Spleen (tissue), 11 donors: Measurements from ENCODE around the gene RASSF4. TPM values are rescaled to one million over a fixed set of nuclear protein-coding genes. Genes with fewer than 3 reads are reported as not detected.
A peak's percentile ranks its signal among the peaks of the same experiment; 100 is the strongest.

ENCODE experiments used
- DNase-seq: peaks from one replicate; pipeline ENCODE4 v3.0.0-alpha.2; 2020
- H3K27ac ChIP-seq, 8 donors: fragments of 200-600 bp; sonication (generic) in 7 of 8; 1 replicate in 4 of 8; 2 replicates in 4 of 8; pipeline versions ENCODE4 v1.5.0 to v1.8.0; 2016 to 2021; ENCODE audit warnings: inconsistent platforms in 4 of 8, mild to moderate bottlenecking in 4 of 8, moderate library complexity in 1 of 8
- H3K27me3 ChIP-seq, 7 donors: fragments of 200-600 bp; sonication (generic) in 6 of 7; replicated peaks in 1 of 7; 1 replicate in 4 of 7; 2 replicates in 3 of 7; pipeline versions ENCODE4 v1.5.0 to v1.8.0; 2016 to 2021; ENCODE audit warnings: inconsistent platforms in 3 of 7, mild to moderate bottlenecking in 1 of 7
- H3K36me3 ChIP-seq, 6 donors: fragments of 200-600 bp; sonication (generic) in 5 of 6; 1 replicate in 4 of 6; 2 replicates in 2 of 6; pipeline versions ENCODE4 v1.5.0 to v1.8.0; 2016 to 2021; ENCODE audit warnings: inconsistent platforms in 2 of 6
- H3K4me1 ChIP-seq, 6 donors: fragments of 200-600 bp; sonication (generic) in 5 of 6; 1 replicate in 3 of 6; 2 replicates in 3 of 6; pipeline versions ENCODE4 v1.5.0 to v1.8.0; 2016 to 2021; ENCODE audit warnings: inconsistent platforms in 3 of 6
- H3K4me3 ChIP-seq, 8 donors: fragments of 200-600 bp; sonication (generic) in 7 of 8; 1 replicate in 4 of 8; 2 replicates in 4 of 8; pipeline versions ENCODE4 v1.5.0 to v1.8.0; 2016 to 2021; ENCODE audit warnings: inconsistent platforms in 4 of 8, mild to moderate bottlenecking in 4 of 8, moderate library complexity in 2 of 8
- H3K9me3 ChIP-seq, 8 donors: fragments of 200-600 bp; sonication (generic) in 7 of 8; 1 replicate in 4 of 8; 2 replicates in 4 of 8; pipeline versions ENCODE4 v1.5.0 to v1.8.0; 2016 to 2021; ENCODE audit warnings: inconsistent platforms in 4 of 8
- CTCF ChIP-seq, 11 experiments: fragments of 200-600 bp in 7 of 11; fragments of 450-650 bp in 4 of 11; sonication (generic) in 4 of 11; IDR thresholded peaks in 8 of 11; conservative IDR thresholded peaks in 3 of 11; 1 replicate in 7 of 11; 2 replicates in 4 of 11; pipeline versions ENCODE4 v1.4.0 to v1.8.0; 2016 to 2021; ENCODE audit warnings: antibody characterized with exemption in 11 of 11, inconsistent platforms in 4 of 11, mild to moderate bottlenecking in 1 of 11
- POLR2A ChIP-seq, 3 donors: fragments of 450-650 bp; IDR thresholded peaks; one replicate each; pipeline ENCODE4 v1.5.1; 2017; ENCODE audit warnings: antibody characterized with exemption in 3 of 3, mild to moderate bottlenecking in 1 of 3
- POLR2AphosphoS5 ChIP-seq, 3 donors: sonication (generic); formaldehyde crosslinking; IDR thresholded peaks; one replicate each; pipeline ENCODE4 v1.5.1; 2017; ENCODE audit warnings: antibody characterized with exemption in 3 of 3
- WGBS, 5 donors: extraction: QIAGEN DNeasy Blood & Tissue Kit in 3 of 5; methylation state at CpG; one replicate each; pipeline versions ENCODE4 v1.1.5 to v1.1.7; 2013 to 2018; 5-methylcytosine and 5-hydroxymethylcytosine counted together
- intact Hi-C: fragments of 100-400 bp; cut with DNase I; formaldehyde crosslinking; loops from one replicate; pipeline ENCODE4 v1.15.0; 2023; ENCODE audit warnings: low total_unique reads
- polyA plus RNA-seq, 3 donors: library from polyadenylated mRNA; stranded (reverse); fragments of 200-250 nt; gene quantifications; one replicate each; pipeline ENCODE4 v1.2.1, GENCODE V29; 2013
- total RNA-seq, 7 donors: library from RNA; depleted of rRNA in 3 of 7; stranded (reverse); fragments of >200 nt in 3 of 7; fragmentation: NEBNext Ultra II Directional in 4 of 7; extraction: Animal tissue kit (Norgen Biotek cat#: 25700) in 4 of 7; gene quantifications; one replicate each; pipeline versions ENCODE4 v1.1.0 to v1.2.1, GENCODE V29; 2016 to 2021
- donor health status: healthy with polysubstance abuse.
- donor health status: DM: no; HTN: no; CAD: no; lungs with moderate emphysema.
- donor health status: DM: no; HTN: no; CAD: no.
- donor health status: Bipolar disorder and iron deficiency.
- donor health status: healthy.
- donor health status: DM: no; HTN: no; CAD: no.
- donor health status: DM: yes; HTN: yes; CAD: no.

The RASSF4 gene
- total and polyA plus RNA-seq, 10 donors: 36.7 to 96.2 (median 73.5) TPM

DNA sequence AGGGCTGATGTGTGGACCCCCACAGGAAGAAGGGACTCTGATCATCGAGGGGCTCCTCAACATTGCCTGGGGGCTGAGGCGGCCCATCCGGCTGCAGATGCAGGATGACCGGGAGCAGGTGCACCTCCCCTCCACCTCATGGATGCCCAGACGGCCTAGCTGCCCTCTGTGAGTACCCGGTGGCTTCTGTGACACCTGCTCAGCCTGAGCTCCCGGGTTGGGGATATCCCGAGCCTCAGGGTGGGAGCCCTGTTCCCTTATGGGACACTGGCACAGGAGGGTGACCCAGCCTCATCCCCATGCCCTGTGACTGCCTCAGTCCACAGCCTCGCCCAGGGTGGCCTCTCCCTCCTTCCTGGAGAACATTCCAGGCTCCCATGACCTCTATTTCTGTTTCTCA lies 22.9 kb downstream of the RASSF4 start:
- Histone ChIP-seq H3K36me3 (peaks cover 0 to 67% (median 9%) of the 10 kb centered on the region in 6 donors), H3K4me3 (no peak overlapping the region)

GRCh38 chr10:44983066-44983894 lies 23.7 kb downstream of the RASSF4 start:
- no peak overlapping the region for H3K27ac ChIP-seq

More for the DNA sequence above, 22.9 kb downstream of the RASSF4 start:
- peak overlapping the region in 1 of 8 donors; percentile 56 for H3K27ac ChIP-seq
- TF ChIP-seq CTCF (IDR thresholded peaks at IDR 0.05 in 8 of 11, conservative IDR thresholded peaks at IDR 0.05 in 3 of 11) (no peak), POLR2AphosphoS5 (IDR thresholded peaks at IDR 0.05) (no peak), POLR2A (IDR thresholded peaks at IDR 0.05) (no peak)
- 82 to 89% (median 87%) methylated on average over 5 to 9 of the region's 9 CpGs for WGBS, 5 donors
- peaks cover 0 to 46% (median 33%) of the 10 kb centered on the region in 6 donors for H3K4me1 ChIP-seq
- no peaks in the 10 kb centered on the region for H3K27me3 ChIP-seq
- DNase-seq: peak; percentile 74
- H3K9me3 ChIP-seq: no peaks in the 10 kb centered on the region
- intact Hi-C loops: no loop called here

GRCh38 chr10:44983895-44984278 lies 24.3 kb downstream of the RASSF4 start:
- TF ChIP-seq POLR2A (IDR thresholded peaks at IDR 0.05) (no peak), CTCF (IDR thresholded peaks at IDR 0.05 in 8 of 11, conservative IDR thresholded peaks at IDR 0.05 in 3 of 11) (no peak), POLR2AphosphoS5 (IDR thresholded peaks at IDR 0.05) (no peak)
- Histone ChIP-seq H3K36me3 (peaks cover 0 to 75% (median 9%) of the 10 kb centered on the region in 6 donors), H3K4me1 (peaks cover 0 to 33% (median 26%) of the 10 kb centered on the region in 6 donors), H3K27ac (no peak overlapping the region), H3K9me3 (no peaks in the 10 kb centered on the region), H3K27me3 (no peaks in the 10 kb centered on the region), H3K4me3 (no peak overlapping the region)
- intact Hi-C loops: no loop called here
- no peak for DNase-seq
- WGBS, 5 donors: 81 to 95% (median 93%) methylated on average over 10 of the region's 10 CpGs

More at GRCh38 chr10:44983066-44983894, 23.7 kb downstream of the RASSF4 start:
- WGBS, 5 donors: 93 to 96% (median 95%) methylated on average over 12 to 13 of the region's 13 CpGs
- intact Hi-C loops: no loop called here
- Histone ChIP-seq H3K4me1 (peaks cover 0 to 39% (median 29%) of the 10 kb centered on the region in 6 donors), H3K9me3 (no peaks in the 10 kb centered on the region), H3K36me3 (peaks cover 0 to 69% (median 9%) of the 10 kb centered on the region in 6 donors), H3K4me3 (no peak overlapping the region), H3K27me3 (no peaks in the 10 kb centered on the region)
- no peak for TF ChIP-seq CTCF (IDR thresholded peaks at IDR 0.05 in 8 of 11, conservative IDR thresholded peaks at IDR 0.05 in 3 of 11)
- TF ChIP-seq POLR2AphosphoS5 (IDR thresholded peaks at IDR 0.05): peak in 1 of 3 donors; percentile 11
- no peak for DNase-seq

- H3K36me3 ChIP-seq: peaks cover 0 to 83% (median 11%) of the 10 kb centered on the region in 6 donors
- WGBS, 5 donors: 93 to 99% (median 94%) methylated on average over 13 to 15 of the region's 15 CpGs
- DNase-seq: no peak
Measured at GRCh38 chr10:44984671-44985101, 25.1 kb downstream of the RASSF4 start.

More at GRCh38 chr10:44984671-44985101, 25.1 kb downstream of the RASSF4 start:
- no peak overlapping the region for H3K4me3 ChIP-seq
- TF ChIP-seq POLR2AphosphoS5 (IDR thresholded peaks at IDR 0.05) (no peak), POLR2A (IDR thresholded peaks at IDR 0.05) (no peak), CTCF (IDR thresholded peaks at IDR 0.05 in 8 of 11, conservative IDR thresholded peaks at IDR 0.05 in 3 of 11) (no peak)
- no peaks in the 10 kb centered on the region for H3K27me3 ChIP-seq
- intact Hi-C loops: no loop called here
- no peaks in the 10 kb centered on the region for H3K9me3 ChIP-seq
- H3K4me1 ChIP-seq: peaks cover 0 to 25% (median 20%) of the 10 kb centered on the region in 6 donors
- no peak overlapping the region for H3K27ac ChIP-seq
